NCI-H2081 (cell line): ENCODE data around the gene MICAL3.
"Not testable (repeated sequence)": the region's sequence is repeated elsewhere in the genome, so short reads cannot be mapped to it uniquely, and the experiment has no call there.

Experiments used
- DNase-seq, 2 experiments: peaks; one replicate each; lab custom pipeline; 2025; lab: John Stamatoyannopoulos, UW

The MICAL3 gene

GRCh38 chr22:18031695-18032454 is 7.5 kb upstream of the MICAL3 start:
- DNase-seq, result peak; percentile 69 to 86

GRCh38 chr22:18029686-18030267 is 5.4 kb upstream of the MICAL3 start:
- DNase-seq, result no peak

GRCh38 chr22:18028817-18029527 is 4.6 kb upstream of the MICAL3 start:
- no peak for DNase-seq

- not testable (repeated sequence) for DNase-seq
Measured at GRCh38 chr22:18025898-18026297, 1.5 kb upstream of the MICAL3 start.

DNA sequence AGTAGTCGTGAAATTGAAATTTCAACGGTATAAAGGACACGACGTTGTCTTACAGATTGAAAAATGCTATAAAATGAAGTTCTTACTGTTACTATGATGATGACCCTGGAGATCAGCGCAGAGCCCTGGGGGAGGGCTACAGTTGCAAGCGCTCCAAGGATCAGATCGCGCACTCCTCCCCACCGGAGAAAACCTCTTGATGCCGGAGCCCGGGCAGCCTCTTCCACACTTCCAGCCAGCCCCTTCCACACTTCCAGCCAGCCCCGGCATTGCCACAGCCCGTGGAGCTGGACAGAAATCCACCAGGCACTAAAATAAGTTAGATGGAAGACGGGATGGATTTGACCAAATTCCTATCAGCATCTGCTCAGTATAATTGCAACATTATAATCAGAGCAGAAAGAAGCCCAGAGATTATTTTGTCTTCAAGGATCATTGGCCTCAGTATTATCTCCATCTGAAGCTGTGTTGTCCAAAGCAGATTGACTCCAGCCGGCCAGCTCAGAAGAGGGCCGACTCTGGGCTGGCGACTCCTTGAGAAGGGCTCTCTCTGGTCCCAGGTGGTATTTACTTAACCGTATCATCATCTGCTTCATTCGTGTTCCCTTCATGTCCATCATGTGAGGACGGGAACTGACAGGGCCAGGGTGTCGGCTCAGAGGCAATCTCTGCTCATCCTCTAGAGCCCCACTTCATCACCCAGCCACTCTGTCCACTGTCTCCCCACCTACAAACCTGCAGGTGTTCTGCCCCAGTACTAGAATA is 777 bp upstream of the MICAL3 start:
- DNase-seq, result no peak

- DNase-seq, result peak; percentile 59 to 81
Measured at GRCh38 chr22:18023509-18024275, 669 bp downstream of the MICAL3 start.

GRCh38 chr22:18022876-18023275 is 1.5 kb downstream of the MICAL3 start:
- peak in 1 of 2 experiments; percentile 42 for DNase-seq

GRCh38 chr22:18021431-18021830 is 2.9 kb downstream of the MICAL3 start:
- no peak for DNase-seq

- DNase-seq, result not testable (repeated sequence)
Measured at GRCh38 chr22:18020743-18021142, 3.6 kb downstream of the MICAL3 start.

GRCh38 chr22:18013947-18014346 is 10.4 kb downstream of the MICAL3 start:
- no peak for DNase-seq

DNA sequence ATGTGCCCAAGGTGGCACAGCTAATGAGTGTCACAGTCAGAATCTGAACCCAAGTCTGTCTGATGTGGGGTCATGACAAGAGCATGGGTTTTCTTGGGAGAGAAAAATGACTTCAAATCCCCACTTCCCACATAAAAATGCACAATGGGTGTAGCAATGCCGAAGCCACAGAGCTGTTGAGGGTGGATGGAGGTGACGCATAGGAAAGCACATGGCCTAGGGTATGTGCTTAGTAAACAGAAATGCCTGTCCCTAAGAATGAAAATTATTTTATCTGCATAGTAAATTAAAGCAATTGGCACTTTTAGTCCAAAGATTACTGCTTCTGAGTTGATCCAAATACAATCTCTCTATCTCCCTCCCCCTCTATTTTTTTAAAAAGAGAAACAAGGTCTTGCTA is 10.9 kb downstream of the MICAL3 start:
- DNase-seq, result no peak

- no peak for DNase-seq
Measured at GRCh38 chr22:18012531-18012930, 11.8 kb downstream of the MICAL3 start.

GRCh38 chr22:18010266-18010665 is 14.1 kb downstream of the MICAL3 start:
- DNase-seq, result no peak

- no peak for DNase-seq
Measured at GRCh38 chr22:18008136-18008535, 16.2 kb downstream of the MICAL3 start.

DNA sequence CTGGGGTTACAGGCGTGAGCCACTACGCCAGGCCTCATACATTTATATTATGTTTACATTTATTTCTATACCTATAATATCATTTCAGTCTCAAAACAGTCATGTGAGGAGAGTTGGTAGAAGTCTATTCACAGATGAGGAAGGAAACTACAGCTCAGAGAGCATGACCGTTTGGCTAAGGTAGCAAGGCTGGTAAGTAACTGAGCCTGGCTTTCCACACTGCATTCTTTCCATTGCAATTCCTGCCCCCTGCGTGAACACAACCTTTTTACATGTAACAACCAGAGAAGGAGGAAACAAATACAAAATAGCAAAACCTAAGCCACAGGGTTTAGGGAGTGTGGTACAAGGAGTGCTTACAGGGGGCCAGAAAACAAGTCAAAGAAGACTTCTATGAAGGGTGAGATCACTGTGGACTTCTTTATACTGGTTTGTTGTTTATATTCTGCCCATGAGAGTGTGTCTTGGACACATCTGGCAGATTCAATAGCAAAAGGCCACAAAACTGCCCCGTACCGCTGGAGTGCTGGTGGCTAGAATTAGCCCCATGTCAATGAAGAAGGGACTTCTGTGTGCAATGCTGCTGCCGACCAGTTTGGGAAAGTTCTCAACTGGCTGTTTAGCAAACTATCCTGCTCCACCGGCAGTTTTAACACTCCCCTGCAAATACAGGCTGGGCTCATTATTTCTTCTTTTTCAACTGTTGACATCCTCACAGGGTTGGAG is 19.0 kb downstream of the MICAL3 start:
- DNase-seq, result no peak

- DNase-seq, result not testable (repeated sequence)
Measured at GRCh38 chr22:18001894-18002315, 22.5 kb downstream of the MICAL3 start.

GRCh38 chr22:18001040-18001893 is 23.1 kb downstream of the MICAL3 start:
- DNase-seq, result peak; percentile 95 to 97

DNA sequence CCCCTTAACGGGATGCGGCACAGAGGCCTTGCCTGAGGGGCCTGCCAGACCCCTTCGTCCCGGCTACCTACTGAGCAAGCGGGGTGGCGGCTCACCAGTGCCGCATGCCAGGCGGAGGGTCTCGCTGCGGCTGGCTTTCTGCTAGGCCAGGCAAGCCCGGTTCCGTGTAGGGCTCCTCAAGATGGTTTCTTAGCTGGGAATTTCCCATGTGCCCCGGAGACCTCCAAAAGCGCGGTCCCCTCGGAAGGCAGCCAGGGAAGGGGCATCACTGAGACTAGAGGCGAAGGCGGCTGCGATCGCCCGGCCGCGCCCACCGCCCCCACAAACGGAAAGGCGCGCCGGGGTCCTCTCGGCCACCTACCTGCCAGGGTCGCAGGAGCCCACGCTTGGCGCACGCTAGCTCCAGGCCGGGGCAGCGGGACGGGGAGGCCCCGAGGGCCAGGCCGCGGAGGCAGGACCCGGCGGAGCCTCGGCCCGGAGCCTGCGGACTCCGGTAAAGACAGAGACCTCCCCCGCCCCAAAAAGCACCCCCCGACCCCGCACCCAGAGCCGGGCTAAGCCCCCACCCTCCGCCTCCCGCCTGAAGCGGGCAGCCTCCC is 23.8 kb downstream of the MICAL3 start:
- DNase-seq, result peak in 1 of 2 experiments; percentile 19

DNA sequence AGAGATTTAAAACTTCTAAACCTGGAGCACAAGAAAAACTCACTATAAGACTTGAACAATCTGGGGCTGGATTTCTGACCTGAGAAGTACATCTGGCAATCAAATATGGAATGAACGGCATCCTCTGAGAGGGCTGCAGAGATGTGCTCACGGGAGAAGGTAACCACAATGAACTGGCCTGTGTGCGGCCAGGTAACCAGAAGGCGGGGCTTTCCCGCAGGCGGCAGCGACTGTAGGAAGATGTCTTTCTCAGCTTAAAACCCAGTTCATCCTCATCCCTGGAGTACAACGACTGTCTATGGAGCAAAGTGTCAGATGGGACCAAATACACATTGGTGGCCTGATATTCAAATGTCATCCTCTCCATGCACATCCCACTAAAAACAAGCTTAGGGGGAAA is 24.5 kb downstream of the MICAL3 start:
- no peak for DNase-seq
